ENCODE measurements around the gene R3HDM4. TPM values are rescaled to one million over a fixed set of nuclear protein-coding genes. Genes with fewer than 3 reads are reported as not detected.

R3HDM4 gene
- total and polyA plus RNA-seq, 4 donors = 14.1 to 72.4 (median 20.2) TPM

DNA sequence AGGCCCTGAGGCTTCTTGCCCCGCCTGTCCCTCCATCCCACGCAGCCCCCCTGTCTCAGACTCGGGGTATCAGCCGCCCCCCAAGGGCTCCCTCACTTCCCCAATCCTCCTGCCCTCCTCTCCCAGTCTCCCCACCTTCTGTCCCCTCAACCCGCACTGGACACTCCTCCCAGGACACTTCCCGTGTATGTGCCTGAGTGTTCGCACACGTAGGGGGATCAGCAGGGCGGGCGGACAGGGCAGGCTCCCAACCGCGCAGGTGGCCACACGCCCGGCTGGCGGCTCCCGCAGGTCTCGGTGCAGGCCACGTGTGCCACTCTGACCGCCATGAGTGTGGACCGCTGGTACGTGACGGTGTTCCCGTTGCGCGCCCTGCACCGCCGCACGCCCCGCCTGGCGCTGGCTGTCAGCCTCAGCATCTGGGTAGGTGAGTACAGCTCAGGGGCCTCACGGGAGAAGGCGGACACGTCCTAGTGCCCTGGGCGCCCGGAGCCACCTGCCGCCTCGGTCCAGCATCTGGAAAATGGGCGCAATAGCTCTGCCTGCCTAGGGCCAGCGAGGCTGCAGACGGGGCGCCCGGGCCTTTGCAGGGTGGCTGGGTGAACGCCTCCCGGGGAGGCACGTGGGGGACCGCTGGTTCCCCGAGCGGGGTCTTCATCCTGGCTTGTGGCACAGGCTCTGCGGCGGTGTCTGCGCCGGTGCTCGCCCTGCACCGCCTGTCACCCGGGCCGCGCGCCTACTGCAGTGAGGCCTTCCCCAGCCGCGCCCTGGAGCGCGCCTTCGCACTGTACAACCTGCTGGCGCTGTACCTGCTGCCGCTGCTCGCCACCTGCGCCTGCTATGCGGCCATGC, 6.4 kb upstream of the R3HDM4 start (continued):
- TF ChIP-seq, protein P1, sequence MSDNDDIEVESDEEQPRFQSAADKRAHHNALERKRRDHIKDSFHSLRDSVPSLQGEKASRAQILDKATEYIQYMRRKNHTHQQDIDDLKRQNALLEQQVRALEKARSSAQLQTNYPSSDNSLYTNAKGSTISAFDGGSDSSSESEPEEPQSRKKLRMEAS (IDR thresholded peaks at IDR 0.05) = no peak
- TF ChIP-seq NR2F2 (IDR thresholded peaks at IDR 0.05) = no peak

DNA sequence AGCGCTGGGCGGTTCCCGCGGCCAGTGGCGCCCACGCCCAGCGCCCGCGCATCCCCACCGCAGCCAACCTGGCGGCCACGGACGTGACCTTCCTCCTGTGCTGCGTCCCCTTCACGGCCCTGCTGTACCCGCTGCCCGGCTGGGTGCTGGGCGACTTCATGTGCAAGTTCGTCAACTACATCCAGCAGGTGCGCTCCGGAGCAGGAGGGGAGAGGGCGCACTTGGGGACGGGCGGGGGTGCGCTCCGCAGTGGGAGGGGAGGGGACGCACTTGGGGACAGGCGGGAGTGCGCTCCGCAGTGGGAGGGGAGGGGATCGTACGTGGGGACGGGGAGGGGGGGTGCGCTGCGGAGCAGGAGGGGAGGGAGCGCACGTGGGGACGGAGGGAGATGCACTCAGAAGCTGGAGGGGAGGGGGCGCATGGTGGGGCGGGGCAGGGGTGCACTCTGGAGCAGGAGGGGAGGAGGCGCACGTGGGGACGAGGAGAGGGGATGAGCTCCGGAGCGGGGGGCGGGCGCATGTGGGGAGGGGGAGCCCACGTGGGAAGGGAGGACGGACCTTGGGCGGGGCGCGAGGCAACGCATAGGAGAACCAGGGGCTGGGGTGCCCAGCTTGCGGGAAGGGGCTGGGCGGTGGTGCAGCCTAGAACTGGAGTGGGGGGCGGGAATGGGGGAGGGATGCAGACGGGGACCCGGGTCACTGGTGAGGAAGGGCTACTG, 5.6 kb upstream of the R3HDM4 start:
- no peak for DNase-seq (ENCODE audit: low spot score)
- peaks cover 0 to 15% (median 3%) of the 10 kb centered on the region in 4 donors for H3K27me3 ChIP-seq (ENCODE audit: control insufficient read depth in 4 of 4, insufficient read depth in 4 of 4, low read length in 3 of 4)
- no peaks in the 10 kb centered on the region for H3K36me3 ChIP-seq (ENCODE audit: control insufficient read depth in 4 of 4, insufficient read depth in 3 of 4, low read depth in 1 of 4, low read length in 3 of 4)
- H3K27ac ChIP-seq (ENCODE audit: low read depth in 1 of 2, low read length in 2 of 2) = no peak overlapping the region
- no peaks in the 10 kb centered on the region for H3K9me3 ChIP-seq (ENCODE audit: control insufficient read depth in 4 of 4, low read length in 3 of 4)
- TF ChIP-seq EGR1 (IDR thresholded peaks at IDR 0.05; ENCODE audit: low read depth in 2 of 2) (no peak), RXRA (IDR thresholded peaks at IDR 0.05) (no peak), HNF4A (conservative IDR thresholded peaks at IDR 0.05) (no peak), SP1 (IDR thresholded peaks at IDR 0.05) (no peak), HNF4G (IDR thresholded peaks at IDR 0.05) (no peak), NR2F2 (IDR thresholded peaks at IDR 0.05) (no peak)
- TF ChIP-seq, protein P2, sequence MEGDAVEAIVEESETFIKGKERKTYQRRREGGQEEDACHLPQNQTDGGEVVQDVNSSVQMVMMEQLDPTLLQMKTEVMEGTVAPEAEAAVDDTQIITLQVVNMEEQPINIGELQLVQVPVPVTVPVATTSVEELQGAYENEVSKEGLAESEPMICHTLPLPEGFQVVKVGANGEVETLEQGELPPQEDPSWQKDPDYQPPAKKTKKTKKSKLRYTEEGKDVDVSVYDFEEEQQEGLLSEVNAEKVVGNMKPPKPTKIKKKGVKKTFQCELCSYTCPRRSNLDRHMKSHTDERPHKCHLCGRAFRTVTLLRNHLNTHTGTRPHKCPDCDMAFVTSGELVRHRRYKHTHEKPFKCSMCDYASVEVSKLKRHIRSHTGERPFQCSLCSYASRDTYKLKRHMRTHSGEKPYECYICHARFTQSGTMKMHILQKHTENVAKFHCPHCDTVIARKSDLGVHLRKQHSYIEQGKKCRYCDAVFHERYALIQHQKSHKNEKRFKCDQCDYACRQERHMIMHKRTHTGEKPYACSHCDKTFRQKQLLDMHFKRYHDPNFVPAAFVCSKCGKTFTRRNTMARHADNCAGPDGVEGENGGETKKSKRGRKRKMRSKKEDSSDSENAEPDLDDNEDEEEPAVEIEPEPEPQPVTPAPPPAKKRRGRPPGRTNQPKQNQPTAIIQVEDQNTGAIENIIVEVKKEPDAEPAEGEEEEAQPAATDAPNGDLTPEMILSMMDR (IDR thresholded peaks at IDR 0.05; ENCODE audit: low read depth, low read length, missing input control) = no peak
- TF ChIP-seq, protein P3, sequence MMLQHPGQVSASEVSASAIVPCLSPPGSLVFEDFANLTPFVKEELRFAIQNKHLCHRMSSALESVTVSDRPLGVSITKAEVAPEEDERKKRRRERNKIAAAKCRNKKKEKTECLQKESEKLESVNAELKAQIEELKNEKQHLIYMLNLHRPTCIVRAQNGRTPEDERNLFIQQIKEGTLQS (IDR thresholded peaks at IDR 0.05) = no peak
- TF ChIP-seq, protein P4, sequence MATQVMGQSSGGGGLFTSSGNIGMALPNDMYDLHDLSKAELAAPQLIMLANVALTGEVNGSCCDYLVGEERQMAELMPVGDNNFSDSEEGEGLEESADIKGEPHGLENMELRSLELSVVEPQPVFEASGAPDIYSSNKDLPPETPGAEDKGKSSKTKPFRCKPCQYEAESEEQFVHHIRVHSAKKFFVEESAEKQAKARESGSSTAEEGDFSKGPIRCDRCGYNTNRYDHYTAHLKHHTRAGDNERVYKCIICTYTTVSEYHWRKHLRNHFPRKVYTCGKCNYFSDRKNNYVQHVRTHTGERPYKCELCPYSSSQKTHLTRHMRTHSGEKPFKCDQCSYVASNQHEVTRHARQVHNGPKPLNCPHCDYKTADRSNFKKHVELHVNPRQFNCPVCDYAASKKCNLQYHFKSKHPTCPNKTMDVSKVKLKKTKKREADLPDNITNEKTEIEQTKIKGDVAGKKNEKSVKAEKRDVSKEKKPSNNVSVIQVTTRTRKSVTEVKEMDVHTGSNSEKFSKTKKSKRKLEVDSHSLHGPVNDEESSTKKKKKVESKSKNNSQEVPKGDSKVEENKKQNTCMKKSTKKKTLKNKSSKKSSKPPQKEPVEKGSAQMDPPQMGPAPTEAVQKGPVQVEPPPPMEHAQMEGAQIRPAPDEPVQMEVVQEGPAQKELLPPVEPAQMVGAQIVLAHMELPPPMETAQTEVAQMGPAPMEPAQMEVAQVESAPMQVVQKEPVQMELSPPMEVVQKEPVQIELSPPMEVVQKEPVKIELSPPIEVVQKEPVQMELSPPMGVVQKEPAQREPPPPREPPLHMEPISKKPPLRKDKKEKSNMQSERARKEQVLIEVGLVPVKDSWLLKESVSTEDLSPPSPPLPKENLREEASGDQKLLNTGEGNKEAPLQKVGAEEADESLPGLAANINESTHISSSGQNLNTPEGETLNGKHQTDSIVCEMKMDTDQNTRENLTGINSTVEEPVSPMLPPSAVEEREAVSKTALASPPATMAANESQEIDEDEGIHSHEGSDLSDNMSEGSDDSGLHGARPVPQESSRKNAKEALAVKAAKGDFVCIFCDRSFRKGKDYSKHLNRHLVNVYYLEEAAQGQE (IDR thresholded peaks at IDR 0.05) = no peak
- TF ChIP-seq, protein P1 (IDR thresholded peaks at IDR 0.05) = no peak
- H3K4me3 ChIP-seq (ENCODE audit: low read depth in 1 of 3, low read length in 3 of 3) = no peak overlapping the region
- 5% methylated on average over 58 of the region's 58 CpGs for WGBS
- H3K4me1 ChIP-seq (ENCODE audit: control insufficient read depth in 4 of 4, insufficient read depth in 4 of 4, low read length in 3 of 4) = peaks cover 0 to 29% (median 14%) of the 10 kb centered on the region in 4 donors
- no peak overlapping the region for H3K9ac ChIP-seq (ENCODE audit: low read depth in 1 of 2, low read length in 2 of 2)

DNA sequence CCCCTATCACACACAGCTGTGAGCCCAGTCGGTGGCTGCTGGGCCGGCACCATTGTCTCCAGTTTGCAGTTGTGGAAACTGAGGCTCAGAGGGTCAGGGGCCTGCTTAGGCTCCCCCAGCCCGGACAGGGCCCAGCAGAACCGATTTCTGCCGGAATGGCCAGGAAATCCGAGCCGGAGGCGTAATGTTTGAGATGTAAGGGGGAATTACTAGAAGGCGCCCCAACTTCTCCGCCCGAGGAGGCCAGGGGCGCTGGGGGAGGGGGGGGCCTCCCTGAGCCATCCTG, 5.1 kb upstream of the R3HDM4 start:
- H3K4me3 ChIP-seq (ENCODE audit: low read depth in 1 of 3, low read length in 3 of 3) = no peak overlapping the region
- no peaks in the 10 kb centered on the region for H3K36me3 ChIP-seq (ENCODE audit: control insufficient read depth in 4 of 4, insufficient read depth in 3 of 4, low read depth in 1 of 4, low read length in 3 of 4)
- no peak for DNase-seq (ENCODE audit: low spot score)
- no peak overlapping the region for H3K27ac ChIP-seq (ENCODE audit: low read depth in 1 of 2, low read length in 2 of 2)
- TF ChIP-seq, protein P2 (IDR thresholded peaks at IDR 0.05; ENCODE audit: low read depth, low read length, missing input control) = no peak
- no peak for TF ChIP-seq EGR1 (IDR thresholded peaks at IDR 0.05; ENCODE audit: low read depth in 2 of 2)
- peaks cover 0 to 32% (median 16%) of the 10 kb centered on the region in 4 donors for H3K4me1 ChIP-seq (ENCODE audit: control insufficient read depth in 4 of 4, insufficient read depth in 4 of 4, low read length in 3 of 4)
- H3K27me3 ChIP-seq (ENCODE audit: control insufficient read depth in 4 of 4, insufficient read depth in 4 of 4, low read length in 3 of 4) = peaks cover 0 to 15% (median 3%) of the 10 kb centered on the region in 4 donors
- WGBS = 8% methylated on average over 12 of the region's 12 CpGs
- no peak overlapping the region for H3K9ac ChIP-seq (ENCODE audit: low read depth in 1 of 2, low read length in 2 of 2)
- H3K9me3 ChIP-seq (ENCODE audit: control insufficient read depth in 4 of 4, low read length in 3 of 4) = no peaks in the 10 kb centered on the region

Data from liver (tissue), 9 donors.